ENCODE data around the gene PPM1H. TPM values are rescaled to one million over a fixed set of nuclear protein-coding genes. Genes with fewer than 3 reads are reported as not detected.

The PPM1H gene
- total and polyA plus RNA-seq, 2 donors (not counting 1 experiment from before 2014, with no cell fraction given) = 0.01 TPM; not detected in 1

DNA sequence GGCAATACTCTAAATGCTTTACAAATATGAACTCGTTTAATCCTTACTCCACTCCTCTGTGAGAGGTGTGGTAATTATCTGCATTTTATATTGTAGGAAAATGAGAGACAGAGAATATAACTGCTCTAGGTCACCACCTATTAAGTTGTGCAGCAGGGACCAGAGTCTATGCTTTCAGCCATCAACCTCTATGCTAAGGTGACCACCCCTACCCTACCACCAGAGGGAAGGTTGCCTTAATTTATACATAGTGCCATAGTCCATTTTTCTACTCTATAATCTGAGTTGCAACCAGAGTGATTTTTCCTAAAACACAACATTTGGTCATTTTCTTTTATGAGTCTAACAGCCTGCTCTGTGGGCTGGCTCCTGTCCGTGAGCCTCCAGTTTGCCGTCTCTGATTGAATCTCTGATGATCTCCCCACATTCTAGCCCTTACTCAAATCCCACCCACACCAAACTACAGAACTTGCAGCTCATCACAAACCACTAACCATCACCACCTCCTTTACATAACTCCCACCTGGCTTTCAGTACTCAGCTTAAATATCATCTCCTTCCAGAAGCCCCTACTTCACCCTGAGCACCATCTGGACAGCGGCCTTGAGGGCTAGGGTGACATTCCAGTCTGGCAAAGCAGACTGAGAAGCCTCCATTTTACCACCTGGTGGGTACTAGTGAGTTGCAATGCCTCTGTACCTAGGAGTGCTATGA is 126.6 kb downstream of the PPM1H start:
- no peak overlapping the region for H3K9ac ChIP-seq (ENCODE audit: low read length)
- H2AFZ ChIP-seq (ENCODE audit: insufficient read depth, low read depth, low read length, poor library complexity, severe bottlenecking) = no peak overlapping the region
- DNase-seq (no peak), ATAC-seq (ENCODE audit: low read depth) (no peak)
- no peaks in the 10 kb centered on the region for H4K20me1 ChIP-seq (ENCODE audit: control insufficient read depth, insufficient read depth, low read length, poor library complexity, severe bottlenecking)
- peaks cover 6% of the 10 kb centered on the region in 2 donors for H3K4me1 ChIP-seq (ENCODE audit: control insufficient read depth in 2 of 2, insufficient read depth in 2 of 2, low read length in 2 of 2)
- H3K27ac Mint-ChIP-seq = no peak overlapping the region
- no peaks in the 10 kb centered on the region for H3K9me3 ChIP-seq (ENCODE audit: control extremely low read depth in 1 of 3, control insufficient read depth in 2 of 3, insufficient read depth in 1 of 3, low read length in 2 of 3)
- 77% methylated on average over 2 of the region's 4 CpGs for WGBS (ENCODE audit: insufficient coverage)
- peaks cover 7% of the 10 kb centered on the region for H3K4me1 Mint-ChIP-seq
- ChIA-PET CTCF (interaction anchor here (0.9 to 1.8 kb wide), 2 partner anchors 14 to 226 kb away, joined by 3 to 6 read pairs; no protein-coding TSS in a partner anchor), POLR2A (no interaction called here)
- H3K27me3 Mint-ChIP-seq = no peaks in the 10 kb centered on the region
- no peak overlapping the region for H3K4me3 Mint-ChIP-seq
- no peak overlapping the region for H3K4me3 ChIP-seq (ENCODE audit: control extremely low read depth in 1 of 5, extremely low read depth in 1 of 5, insufficient read depth in 1 of 5, low read depth in 2 of 5, low read length in 4 of 5)
- TF ChIP-seq, protein P1, sequence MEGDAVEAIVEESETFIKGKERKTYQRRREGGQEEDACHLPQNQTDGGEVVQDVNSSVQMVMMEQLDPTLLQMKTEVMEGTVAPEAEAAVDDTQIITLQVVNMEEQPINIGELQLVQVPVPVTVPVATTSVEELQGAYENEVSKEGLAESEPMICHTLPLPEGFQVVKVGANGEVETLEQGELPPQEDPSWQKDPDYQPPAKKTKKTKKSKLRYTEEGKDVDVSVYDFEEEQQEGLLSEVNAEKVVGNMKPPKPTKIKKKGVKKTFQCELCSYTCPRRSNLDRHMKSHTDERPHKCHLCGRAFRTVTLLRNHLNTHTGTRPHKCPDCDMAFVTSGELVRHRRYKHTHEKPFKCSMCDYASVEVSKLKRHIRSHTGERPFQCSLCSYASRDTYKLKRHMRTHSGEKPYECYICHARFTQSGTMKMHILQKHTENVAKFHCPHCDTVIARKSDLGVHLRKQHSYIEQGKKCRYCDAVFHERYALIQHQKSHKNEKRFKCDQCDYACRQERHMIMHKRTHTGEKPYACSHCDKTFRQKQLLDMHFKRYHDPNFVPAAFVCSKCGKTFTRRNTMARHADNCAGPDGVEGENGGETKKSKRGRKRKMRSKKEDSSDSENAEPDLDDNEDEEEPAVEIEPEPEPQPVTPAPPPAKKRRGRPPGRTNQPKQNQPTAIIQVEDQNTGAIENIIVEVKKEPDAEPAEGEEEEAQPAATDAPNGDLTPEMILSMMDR (IDR thresholded peaks at IDR 0.05) = no peak
- TF ChIP-seq EZH2 (IDR thresholded peaks at IDR 0.05; ENCODE audit: borderline replicate concordance, insufficient read depth, low read depth, low read length, poor library complexity, severe bottlenecking) = no peak
- intact Hi-C loops (cut with micrococcal nuclease) = no loop called here
- peaks cover 0 to 4% (median 0%) of the 10 kb centered on the region in 4 experiments for H3K27me3 ChIP-seq (replicated peaks in 1 of 4; ENCODE audit: control extremely low read depth in 1 of 4, control insufficient read depth in 3 of 4, insufficient read depth in 4 of 4, low read length in 3 of 4)
- H3K79me2 ChIP-seq (ENCODE audit: control insufficient read depth, insufficient read depth, low read length) = no peaks in the 10 kb centered on the region
- no peaks in the 10 kb centered on the region for H3K36me3 ChIP-seq (replicated peaks in 1 of 2; ENCODE audit: control extremely low read depth in 1 of 2, control insufficient read depth in 1 of 2, extremely low read depth in 1 of 2, insufficient read depth in 2 of 2, low read length in 1 of 2)
- no peak overlapping the region for H3K4me2 ChIP-seq (replicated peaks; ENCODE audit: low read depth, low read length, poor library complexity, severe bottlenecking)
- no peak overlapping the region for H3K27ac ChIP-seq (ENCODE audit: low read length in 2 of 2)
- H3K9me3 Mint-ChIP-seq (ENCODE audit: insufficient read depth) = no peaks in the 10 kb centered on the region

DNA sequence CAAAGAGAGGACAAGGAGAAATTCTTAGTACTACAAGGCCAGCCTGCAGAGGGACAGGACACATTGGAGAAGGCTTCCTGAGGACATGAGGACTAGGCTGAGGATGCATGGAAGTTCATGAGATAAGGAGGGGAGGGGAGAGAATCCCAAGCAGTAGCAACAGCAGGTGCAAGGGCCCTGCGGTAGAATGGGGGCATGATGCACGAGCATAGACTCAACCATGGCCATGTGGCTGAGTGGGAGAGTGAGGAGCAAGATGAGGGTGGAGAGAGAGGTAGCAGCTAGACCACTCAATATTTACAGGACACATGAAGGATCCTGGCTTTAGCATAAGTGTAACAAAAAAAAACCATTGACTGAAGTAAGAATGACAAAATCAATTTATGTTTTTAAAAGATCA is 128.1 kb downstream of the PPM1H start:
- POLR2A ChIA-PET = no interaction called here
- no peaks in the 10 kb centered on the region for H3K27me3 ChIP-seq (replicated peaks in 1 of 4; ENCODE audit: control extremely low read depth in 1 of 4, control insufficient read depth in 3 of 4, insufficient read depth in 4 of 4, low read length in 3 of 4)
- no peak overlapping the region for H2AFZ ChIP-seq (ENCODE audit: insufficient read depth, low read depth, low read length, poor library complexity, severe bottlenecking)
- no peak overlapping the region for H3K4me2 ChIP-seq (replicated peaks; ENCODE audit: low read depth, low read length, poor library complexity, severe bottlenecking)
- H3K27ac ChIP-seq (ENCODE audit: low read length in 2 of 2) = no peak overlapping the region
- H3K9me3 ChIP-seq (ENCODE audit: control extremely low read depth in 1 of 3, control insufficient read depth in 2 of 3, insufficient read depth in 1 of 3, low read length in 2 of 3) = no peaks in the 10 kb centered on the region
- no peak overlapping the region for H3K4me3 ChIP-seq (ENCODE audit: control extremely low read depth in 1 of 5, extremely low read depth in 1 of 5, insufficient read depth in 1 of 5, low read depth in 2 of 5, low read length in 4 of 5)
- H3K27me3 Mint-ChIP-seq = no peaks in the 10 kb centered on the region
- WGBS (ENCODE audit: insufficient coverage) = no CpG with 5 or more reads among the region's 2 CpGs
- H3K4me1 Mint-ChIP-seq = no peaks in the 10 kb centered on the region
- ATAC-seq (ENCODE audit: low read depth) (no peak), DNase-seq (no peak)
- no peaks in the 10 kb centered on the region for H3K9me3 Mint-ChIP-seq (ENCODE audit: insufficient read depth)
- CTCF ChIA-PET = interaction anchor here (1.0 to 1.8 kb wide), 2 partner anchors 225 to 369 kb away, joined by 3 to 6 read pairs; no protein-coding TSS in a partner anchor
- no peaks in the 10 kb centered on the region for H3K79me2 ChIP-seq (ENCODE audit: control insufficient read depth, insufficient read depth, low read length)
- intact Hi-C loops (cut with micrococcal nuclease) = no loop called here
- no peaks in the 10 kb centered on the region for H3K4me1 ChIP-seq (ENCODE audit: control insufficient read depth in 2 of 2, insufficient read depth in 2 of 2, low read length in 2 of 2)
- no peaks in the 10 kb centered on the region for H3K36me3 ChIP-seq (replicated peaks in 1 of 2; ENCODE audit: control extremely low read depth in 1 of 2, control insufficient read depth in 1 of 2, extremely low read depth in 1 of 2, insufficient read depth in 2 of 2, low read length in 1 of 2)
- TF ChIP-seq, protein P1 (IDR thresholded peaks at IDR 0.05) = no peak
- TF ChIP-seq EZH2 (IDR thresholded peaks at IDR 0.05; ENCODE audit: borderline replicate concordance, insufficient read depth, low read depth, low read length, poor library complexity, severe bottlenecking) = no peak
- H3K9ac ChIP-seq (ENCODE audit: low read length) = no peak overlapping the region
- H3K4me3 Mint-ChIP-seq = no peak overlapping the region
- no peaks in the 10 kb centered on the region for H4K20me1 ChIP-seq (ENCODE audit: control insufficient read depth, insufficient read depth, low read length, poor library complexity, severe bottlenecking)
- no peak overlapping the region for H3K27ac Mint-ChIP-seq

Measured in B cell (primary cell).